ENCODE data around the gene PDE7B.
"Not testable (repeated sequence)": the region's sequence is repeated elsewhere in the genome, so short reads cannot be mapped to it uniquely, and the experiment has no call there.

PDE7B gene

DNA sequence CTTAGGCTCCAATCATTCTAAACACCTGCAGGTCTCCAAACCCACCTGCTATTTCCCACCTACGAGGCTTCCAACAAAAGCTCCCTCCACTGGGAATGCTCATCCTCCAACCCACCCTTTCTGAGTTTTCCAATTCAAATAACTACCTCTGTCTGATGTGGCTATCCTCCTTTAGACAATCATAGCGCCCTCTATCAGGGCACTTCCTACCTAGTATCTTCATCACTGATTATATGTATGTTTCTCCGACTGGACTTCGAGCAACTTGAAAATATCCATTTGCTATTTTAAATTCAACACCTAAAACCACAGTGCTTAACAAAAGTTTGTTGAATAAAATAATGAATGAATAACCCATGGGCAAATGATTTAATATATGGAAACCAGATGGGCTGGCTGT is 357.3 kb downstream of the PDE7B start:
- FAIRE-seq: no peak

DNA sequence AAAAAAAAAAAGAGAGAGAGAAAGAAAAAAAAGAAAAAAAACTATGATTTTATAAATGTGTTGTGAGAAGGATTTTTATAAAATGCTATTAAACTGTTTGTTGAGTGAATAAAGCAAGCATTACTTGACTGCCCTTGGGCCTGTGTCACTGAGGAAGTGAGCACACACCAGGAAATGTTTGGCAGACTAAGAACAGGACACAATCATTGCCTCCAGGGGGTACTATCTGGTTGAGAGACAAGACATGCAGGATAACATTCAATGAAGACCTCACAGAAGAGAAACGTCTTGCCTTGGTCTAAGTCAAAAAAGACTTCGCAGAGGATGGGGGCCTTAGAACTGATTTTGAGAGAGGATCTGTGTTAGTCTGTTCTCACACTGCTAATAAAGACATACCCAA is 358.0 kb downstream of the PDE7B start:
- no peak for FAIRE-seq

DNA sequence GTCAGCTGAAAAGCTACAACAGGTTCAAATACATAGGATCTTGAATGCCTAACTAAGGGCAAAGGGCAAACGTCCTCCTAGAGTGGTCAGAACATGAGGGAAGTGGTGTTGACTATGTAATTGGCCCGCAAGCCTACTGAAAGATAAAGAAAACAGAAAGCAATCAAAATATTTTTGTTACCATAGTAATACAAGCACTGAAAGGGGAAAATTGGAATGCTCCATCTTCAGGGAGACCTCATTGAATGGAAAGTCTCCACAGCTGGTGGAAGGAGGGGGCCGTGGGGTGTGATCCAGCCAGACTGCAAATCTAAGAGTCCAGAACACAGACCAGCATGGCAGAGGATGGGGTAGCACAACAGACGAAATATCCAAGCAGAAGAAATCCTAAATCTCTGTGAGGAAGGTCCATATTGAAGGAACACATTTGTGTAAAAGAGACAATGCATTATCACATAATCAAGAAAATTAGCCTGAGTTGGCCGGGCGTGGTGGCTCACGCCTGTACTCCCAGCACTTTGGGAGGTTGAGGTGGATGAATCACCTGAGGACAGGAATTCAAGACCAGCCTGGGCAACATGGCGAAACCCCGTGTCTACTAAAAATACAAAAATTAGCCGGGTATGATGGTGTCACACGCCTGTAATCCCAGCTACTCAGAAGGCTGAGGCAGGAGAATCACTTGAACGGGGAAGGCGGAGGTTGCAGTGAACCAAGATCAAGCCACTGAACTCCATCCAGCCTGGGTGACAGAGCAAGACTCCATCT is 359.1 kb downstream of the PDE7B start:
- FAIRE-seq: no peak

DNA sequence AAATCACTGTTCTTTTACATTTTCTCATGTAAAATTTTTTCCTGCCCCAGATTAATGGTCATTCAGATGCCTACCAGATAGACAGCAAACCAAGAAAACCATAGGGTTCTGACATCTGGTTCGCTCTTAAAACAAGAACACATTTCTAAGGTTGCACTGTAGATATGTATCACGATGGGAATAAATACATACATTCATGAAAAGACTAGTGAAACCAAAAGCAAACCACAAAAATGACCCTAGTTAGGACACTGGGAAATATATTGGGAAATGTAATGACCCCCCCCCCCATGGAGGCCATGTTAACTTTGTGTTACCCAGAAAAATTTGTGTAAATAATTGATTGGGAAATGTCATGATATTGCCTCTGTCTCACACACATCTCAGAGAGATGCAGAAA is 361.1 kb downstream of the PDE7B start:
- FAIRE-seq: no peak

DNA sequence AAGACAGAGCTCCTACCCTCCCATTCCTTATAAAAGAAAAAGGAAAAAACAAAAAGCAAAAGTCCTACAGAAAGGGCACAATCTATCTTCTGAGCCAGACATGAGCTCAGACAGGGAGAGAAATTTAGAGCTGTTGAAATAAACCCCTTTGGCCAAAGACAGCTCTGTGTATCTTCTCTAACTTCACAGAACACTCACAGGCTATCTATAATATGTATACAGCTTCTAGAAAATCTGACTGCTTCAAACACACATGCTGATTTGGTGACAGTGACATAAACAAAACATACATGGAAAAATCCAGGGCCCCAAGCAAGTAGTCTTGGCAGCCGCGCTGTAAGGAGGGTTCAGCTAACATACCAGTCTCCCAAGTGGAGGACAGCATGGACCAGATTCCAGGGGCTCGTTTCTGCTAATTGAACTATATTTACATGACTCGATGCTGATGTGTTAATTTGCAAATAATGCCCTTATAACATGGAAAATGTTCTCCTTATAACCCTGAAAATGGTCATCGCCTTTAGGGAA is 361.6 kb downstream of the PDE7B start:
- no peak for FAIRE-seq

DNA sequence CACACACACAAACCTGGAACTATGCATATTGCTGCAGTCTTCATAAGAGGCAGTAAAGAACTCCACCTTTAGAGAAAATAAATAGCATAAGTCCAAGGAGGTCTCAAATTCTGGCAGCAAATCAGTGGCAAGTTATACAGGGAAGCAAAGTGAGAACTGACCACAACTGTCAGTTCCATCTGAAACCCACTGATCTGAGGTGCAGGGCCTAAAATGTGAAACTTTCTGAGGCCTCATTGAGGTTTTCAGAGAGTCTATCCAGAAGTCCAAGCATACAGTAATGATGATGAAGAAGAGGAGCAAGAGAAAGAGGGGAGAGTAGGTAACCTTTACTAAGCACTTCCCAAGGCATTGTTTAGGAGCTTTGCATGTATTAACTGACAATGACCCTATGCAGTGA is 362.4 kb downstream of the PDE7B start:
- FAIRE-seq: no peak

DNA sequence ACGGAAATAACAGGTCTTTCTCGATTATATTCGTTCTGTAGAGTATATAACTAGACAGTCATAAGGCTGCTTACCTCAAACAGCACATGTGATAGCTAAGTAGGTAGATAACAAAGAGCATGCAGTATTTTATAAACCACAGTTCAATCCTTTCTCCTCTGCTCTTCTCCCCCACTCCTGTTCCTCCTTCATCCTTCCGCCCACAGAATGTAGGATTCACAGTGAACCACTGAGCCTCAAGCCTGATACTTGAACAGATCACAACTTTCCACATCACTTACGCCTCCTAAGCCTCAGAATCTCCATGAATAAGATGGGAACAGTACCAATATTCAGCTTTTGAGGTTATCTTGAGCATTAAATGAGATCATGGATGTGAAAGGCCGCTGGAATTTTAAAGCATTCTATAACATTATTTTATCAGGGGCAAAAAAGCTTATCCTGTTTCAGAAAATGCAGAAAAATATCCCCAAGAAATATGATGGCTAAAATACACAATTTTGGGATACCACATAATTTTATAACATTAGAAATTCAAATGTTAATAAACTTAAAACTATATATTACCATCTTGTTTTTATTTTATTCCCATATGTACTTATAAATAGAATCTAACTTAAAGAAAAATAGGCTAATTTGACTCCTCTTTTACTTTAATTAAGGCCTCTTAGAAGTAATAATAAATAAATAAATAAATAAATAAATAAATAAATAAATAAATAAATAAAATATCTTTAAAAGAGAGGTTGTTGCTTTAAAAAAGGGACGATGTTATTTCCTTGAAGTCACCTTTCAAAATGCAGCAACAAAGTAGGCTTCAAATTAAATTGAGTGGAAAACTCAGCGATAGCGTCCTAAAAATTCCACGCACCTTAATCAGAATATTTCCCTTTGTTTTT is 365.3 kb downstream of the PDE7B start:
- no peak for FAIRE-seq

DNA sequence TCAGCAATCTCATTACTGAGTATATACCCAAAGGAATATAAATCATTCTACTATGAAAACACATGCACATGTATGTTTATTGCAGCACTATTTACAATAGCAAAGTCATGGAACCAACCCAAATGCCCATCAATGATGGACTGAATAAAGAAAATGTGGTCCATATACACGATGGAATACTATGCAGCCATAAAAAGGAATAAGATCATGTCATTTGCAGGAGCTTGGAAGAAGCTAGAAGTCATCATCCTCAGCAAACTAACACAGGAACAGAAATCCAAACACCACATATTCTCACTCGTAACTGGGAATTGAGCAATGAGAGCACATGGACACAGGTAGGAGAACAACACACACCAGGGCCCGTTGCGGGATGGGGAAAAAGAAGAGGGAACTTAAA is 373.5 kb downstream of the PDE7B start:
- FAIRE-seq: not testable (repeated sequence)

DNA sequence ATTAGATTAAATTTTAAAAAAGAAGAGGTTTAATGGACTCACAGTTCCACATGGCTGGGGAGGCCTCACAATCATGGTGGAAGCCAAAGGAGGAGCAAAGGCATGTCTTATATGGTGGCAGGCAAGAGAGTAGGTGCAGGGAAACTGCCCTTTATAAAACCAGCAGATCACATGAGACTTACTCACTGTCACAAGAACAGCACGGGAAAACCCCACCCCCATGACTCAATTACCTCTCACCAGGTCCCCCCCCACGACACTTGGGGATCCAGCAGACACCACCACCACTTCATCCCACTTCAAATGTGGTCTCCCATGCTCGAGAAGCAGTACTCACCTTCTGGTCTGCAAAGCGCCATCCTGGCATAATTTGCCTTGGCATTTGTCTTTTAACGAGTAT is 374.0 kb downstream of the PDE7B start:
- no peak for FAIRE-seq

DNA sequence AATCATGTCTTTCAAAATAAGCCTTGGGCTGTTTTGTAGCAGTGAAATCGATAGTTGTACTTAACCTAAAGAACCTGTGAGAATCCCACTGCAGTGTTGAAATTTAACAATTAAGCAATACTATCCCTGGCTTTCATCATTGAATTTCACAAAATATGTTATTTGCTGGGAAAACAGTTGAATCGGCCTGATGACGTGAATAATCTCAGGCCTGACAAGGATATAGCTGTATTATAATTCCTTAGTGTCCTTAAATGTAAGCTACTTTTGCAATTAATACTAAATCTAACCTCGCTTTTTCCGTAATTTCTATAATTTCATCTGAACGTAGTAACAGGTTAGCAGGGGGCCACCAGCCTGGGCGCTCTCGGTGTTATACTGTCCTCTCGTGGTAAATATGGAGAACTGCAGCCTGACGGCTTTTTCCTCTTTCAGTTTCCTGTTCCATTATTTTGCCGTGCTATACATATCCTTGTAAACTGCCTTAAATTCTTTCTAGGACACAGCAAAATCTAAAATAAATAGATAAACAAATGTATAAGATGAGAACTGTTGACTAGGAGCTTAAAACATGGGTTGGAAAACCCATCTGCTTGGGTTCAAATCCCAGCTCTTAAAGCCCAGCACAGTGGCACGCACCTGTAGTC is 374.6 kb downstream of the PDE7B start:
- FAIRE-seq: peak; percentile 34

DNA sequence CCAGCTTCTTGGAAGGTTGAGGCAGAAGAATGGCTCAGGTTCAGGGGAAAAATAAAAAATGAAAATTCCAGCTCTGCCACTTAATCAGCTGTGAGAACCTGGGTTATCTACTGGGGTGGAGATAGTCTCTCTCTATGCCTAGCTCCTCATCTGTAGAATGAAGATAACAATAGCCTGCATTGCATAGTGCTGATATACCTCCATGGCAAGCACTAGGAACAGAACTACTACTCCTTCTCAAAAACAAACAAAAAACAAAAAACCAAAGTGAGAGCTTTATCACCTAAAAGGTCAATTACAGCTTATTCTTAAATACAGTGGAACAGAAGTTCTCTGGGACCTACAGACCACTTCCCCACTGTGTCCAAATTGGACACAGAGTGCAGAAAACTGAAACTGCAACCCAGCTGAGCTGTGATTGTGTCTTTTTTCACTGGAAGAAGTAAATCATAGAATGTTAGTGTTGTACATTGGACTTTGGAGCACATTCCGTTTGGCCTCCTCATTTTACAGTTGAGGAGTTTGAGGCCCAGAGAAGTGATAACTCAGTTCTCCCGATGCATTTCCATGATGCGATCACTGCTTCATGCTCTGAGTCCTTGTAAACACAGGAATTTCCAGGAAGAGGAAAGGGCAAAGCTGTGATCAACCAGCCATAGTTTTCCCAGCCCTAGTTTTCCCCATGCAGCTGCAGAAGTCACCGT is 375.3 kb downstream of the PDE7B start:
- no peak for FAIRE-seq

DNA sequence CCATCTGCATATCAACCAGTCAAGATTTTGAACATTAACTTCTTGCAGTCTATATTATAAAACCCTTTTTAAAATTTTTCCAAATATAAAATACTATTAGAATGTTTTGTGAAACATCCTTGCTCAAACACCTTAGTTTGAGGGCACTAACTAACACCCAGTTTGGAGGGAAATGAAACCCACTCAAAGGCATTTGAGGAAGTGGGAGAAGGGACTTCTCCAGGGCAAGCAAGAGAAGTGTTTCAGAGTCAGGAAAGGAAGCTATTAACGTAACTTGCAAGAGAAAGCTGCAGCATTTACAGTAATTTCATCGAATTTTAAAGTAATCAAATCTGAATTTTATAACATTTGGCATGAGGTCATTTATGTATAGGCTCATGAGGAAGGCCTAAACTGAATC is 377.3 kb downstream of the PDE7B start:
- FAIRE-seq: no peak

DNA sequence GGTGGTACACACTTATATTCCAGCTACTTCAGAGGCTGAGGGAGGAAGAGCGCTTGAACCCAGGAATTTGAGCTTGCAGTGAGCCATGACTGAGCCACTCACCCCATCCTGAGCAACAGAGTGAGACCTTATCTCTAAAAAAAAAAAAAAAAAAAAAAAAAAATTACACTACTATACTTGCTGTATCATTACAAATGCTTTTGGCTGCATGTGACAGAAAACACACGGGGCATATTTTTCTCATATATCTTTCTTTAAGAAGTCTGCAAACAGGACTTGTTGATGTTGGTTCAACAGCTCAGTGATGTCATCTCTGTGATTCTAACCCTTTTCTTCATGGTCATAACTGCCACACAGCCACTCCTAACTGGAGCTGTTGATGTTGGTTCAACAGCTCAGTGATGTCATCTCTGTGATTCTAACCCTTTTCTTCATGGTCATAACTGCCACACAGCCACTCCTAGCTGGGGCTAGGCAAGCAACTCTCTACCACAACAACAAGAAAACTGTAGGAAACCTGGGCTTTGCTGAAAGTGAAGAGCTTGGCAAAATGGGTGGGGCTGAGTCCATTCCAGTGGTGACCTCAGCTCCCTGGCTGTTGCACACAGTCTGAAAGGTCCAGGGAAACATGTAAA is 378.8 kb downstream of the PDE7B start:
- no peak for FAIRE-seq

DNA sequence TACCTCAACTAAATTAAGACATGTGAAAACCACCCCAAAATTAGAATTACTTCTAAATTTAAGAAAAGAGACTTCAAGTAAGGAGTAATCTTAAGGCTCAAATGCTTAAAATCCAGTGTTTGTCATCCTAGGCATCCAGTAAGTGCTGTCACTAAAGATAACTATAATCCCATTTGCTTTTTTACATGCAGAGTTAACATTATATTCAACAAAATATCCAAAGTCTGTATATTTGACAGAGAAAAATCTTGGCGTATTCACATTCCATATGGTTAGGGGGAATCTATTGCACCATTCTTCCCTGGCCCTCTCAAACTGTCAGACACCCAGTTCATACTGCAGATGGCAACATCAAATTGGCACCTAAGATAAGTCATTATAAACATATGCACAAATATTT is 381.2 kb downstream of the PDE7B start:
- no peak for FAIRE-seq

DNA sequence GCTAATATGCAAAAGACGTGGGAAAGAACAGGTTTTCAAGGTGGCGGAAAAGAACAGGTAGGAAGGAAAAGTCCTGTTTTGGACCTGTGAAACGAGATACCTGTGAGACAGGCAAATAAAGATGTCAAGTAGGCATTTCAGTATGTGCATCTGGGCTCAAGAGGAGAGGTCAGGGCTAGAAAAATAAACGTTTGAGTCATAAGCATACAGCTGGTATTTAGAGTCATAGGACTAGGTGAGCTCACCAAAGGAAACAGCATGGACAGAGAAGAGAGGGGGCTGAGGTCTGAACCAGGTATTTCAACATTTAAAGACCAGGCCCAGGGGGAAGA is 383.7 kb downstream of the PDE7B start:
- no peak for FAIRE-seq

DNA sequence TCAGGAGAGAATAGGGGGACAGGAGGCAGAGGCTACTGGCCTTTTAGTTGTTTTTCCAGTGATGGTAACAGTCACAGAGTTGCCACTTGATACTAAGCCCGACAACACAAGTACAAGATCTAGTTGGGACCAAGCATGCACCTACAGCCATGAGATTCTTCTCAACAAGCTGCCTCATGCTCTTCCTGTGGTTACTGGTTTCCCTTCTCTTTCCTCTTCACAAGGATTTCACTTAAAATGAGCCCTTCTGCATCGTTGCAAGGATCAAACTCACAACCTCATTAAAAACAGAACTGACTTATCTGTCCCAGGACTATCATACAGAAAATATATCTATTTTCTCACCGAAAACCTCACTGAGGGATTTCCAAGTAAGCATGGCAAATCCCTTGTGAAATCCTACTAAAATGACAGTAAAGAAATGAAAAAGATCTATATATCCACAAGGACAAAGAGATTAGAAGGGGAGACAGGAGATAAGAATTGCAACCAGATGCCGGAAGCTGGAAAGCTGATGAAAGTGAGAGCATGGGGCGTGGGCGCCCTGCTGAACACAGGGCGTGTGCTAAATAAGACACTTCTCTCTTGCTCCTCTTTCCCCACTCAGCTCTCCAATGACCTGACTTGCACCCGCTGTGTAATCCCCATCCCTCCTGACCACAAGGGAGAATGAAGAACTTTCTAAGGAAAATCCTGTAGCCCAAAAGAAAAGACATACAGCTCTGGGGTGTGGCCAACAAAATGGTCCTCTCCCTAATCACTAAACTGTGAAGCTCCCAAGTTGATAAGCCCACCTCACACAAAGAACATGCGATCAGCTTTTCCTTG is 385.2 kb downstream of the PDE7B start:
- FAIRE-seq: no peak

DNA sequence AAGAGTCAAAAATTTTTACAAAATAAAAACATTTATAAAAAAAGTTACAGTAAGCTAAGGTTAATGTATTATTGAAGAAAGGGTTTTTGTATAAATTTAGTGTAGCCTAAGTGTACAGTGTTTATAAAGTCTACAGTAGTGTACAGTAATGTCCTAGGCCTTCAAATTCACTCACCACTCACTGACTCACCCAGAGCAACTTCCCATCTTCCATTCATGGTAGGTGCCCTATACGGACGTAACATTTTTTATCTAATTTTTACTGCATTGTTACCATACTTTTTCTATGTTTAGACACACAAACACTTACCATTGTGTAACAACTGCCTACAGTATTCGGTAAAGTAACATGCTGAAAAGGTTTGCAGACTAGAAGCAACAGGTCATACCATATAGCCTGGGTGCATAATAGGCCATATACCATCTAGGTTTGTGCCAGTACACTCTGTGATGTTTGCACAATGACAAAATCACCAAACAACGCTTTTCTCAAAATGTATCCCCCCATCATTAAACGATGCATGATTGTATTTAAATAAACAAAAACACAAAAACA is 392.6 kb downstream of the PDE7B start:
- no peak for FAIRE-seq
